ENCODE results near the gene NOLC1. TPM values are rescaled to one million over a fixed set of nuclear protein-coding genes. Genes with fewer than 3 reads are reported as not detected.
A peak's percentile ranks its signal among the peaks of the same experiment; 100 is the strongest.

Gene NOLC1
- total RNA-seq, 4 donors from 2014 or later = 52.9 to 66.5 (median 57.2) TPM

DNA sequence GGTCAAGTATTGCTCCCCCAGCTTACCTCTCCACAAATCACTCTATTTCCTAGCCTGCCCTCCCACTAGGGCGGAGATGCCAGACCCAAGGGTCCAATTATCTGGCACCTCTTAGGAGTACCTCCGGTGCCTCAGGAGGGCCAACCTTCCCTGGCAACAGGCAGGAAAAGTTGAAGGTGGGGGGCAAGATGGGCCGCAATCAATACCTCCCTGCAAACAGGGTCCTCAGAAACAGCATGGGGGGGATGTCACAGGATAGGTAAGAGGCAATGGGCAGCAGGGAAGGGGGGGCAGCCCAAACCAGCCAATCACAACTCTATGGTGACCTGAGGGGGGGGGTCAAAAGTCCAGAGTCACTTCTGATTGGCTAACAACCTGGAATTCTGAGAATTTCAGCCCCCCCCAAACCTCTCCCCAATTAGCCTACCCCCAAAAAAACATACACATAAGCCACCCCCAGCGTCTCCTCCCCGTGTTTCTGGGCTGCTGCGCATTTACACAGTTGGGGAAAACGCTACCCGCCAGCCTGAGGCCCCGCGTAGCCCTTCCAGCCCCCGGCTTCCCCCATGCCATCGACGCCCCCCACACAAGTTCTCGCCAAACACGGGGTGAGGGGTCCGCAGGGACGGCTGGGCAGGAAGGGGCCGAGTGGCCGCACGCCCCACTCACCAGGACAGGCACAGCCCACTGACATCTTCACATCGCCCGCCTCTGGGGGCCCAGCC, 32.6 kb upstream of the NOLC1 start:
- WGBS, 2 donors (ENCODE audit: low coverage in 1 of 2) = 0% methylated on average over 2 of the region's 22 CpGs; no CpG with 5 or more reads in 1 of the 2 donors
- H3K27me3 ChIP-seq = no peaks in the 10 kb centered on the region
- TF ChIP-seq EP300 (IDR thresholded peaks at IDR 0.05) (no peak), POLR2A (IDR thresholded peaks at IDR 0.05) (peak in 1 of 2 donors; percentile 1), POLR2AphosphoS5 (IDR thresholded peaks at IDR 0.05) (peak; percentile 32)
- TF ChIP-seq, protein P1, sequence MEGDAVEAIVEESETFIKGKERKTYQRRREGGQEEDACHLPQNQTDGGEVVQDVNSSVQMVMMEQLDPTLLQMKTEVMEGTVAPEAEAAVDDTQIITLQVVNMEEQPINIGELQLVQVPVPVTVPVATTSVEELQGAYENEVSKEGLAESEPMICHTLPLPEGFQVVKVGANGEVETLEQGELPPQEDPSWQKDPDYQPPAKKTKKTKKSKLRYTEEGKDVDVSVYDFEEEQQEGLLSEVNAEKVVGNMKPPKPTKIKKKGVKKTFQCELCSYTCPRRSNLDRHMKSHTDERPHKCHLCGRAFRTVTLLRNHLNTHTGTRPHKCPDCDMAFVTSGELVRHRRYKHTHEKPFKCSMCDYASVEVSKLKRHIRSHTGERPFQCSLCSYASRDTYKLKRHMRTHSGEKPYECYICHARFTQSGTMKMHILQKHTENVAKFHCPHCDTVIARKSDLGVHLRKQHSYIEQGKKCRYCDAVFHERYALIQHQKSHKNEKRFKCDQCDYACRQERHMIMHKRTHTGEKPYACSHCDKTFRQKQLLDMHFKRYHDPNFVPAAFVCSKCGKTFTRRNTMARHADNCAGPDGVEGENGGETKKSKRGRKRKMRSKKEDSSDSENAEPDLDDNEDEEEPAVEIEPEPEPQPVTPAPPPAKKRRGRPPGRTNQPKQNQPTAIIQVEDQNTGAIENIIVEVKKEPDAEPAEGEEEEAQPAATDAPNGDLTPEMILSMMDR (IDR thresholded peaks at IDR 0.05) = peak in 1 of 4 experiments; percentile 4
- H3K4me1 ChIP-seq = peaks cover 5 to 74% (median 48%) of the 10 kb centered on the region in 3 donors
- H3K4me3 ChIP-seq = peak overlapping the region; percentile 69 to 93
- H3K27ac ChIP-seq = peak overlapping the region; percentile 98 to 99 (median 99)
- peak; percentile 61 for ATAC-seq
- H3K9me3 ChIP-seq = no peaks in the 10 kb centered on the region
- no peaks in the 10 kb centered on the region for H3K36me3 ChIP-seq

DNA sequence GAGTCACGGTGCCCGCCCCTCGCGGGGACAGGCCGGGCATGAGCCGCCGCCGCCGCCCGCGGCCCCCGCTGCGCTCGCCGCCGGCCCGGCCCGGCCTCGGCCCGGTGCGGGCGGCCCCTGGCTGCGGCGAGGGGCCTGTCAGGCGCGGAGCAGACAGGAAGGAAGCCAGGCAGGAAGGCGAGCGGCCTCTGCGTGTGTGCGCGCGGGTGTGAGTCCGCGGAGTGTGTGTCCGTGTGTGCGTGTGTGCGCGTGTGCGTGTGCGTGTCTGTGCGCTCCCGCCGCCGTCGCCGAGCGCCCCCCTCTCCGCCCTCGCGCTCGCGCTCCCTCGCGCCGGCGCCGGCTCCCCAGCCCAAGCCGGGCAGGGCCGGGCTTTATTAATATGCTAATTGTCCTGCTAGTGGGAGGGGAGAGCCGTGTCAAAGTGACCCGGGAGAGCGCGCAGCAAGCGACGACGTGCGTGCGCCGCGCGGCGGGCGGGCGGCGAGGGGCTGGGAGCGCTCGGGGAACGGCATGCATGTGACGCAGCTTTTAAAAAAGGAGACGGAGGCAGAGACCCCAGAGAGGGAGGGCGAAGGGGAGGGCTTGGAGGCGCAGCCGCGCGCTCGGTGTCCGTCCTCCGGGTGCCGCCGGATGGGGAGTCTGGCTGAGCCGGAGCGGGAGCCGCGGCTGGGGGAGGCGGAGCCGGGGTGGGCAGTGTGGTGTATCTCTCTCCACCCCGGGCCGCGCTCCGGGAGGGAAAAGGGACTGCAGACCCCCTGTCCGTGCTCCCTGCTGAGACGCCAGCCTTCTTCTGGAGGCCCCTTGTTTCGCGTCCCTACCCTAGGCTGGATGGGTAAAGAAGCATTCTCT, 31.8 kb upstream of the NOLC1 start, which contains the start of gene LDB1:
TSS of gene LDB1 (minus strand) at position 227 of the 849 bp plus-strand sequence. CDS start 258 bp downstream, outside the sequence.
- Histone ChIP-seq H3K27ac (peak within 1 kb of the TSS; percentile 98 to 99 (median 99)), H3K4me3 (peak within 1 kb of the TSS; percentile 69 to 93), H3K36me3 (no peaks in the 10 kb centered on the region), H3K4me1 (peaks cover 5 to 66% (median 45%) of the 10 kb centered on the region in 3 donors), H3K9me3 (no peaks in the 10 kb centered on the region), H3K27me3 (no peaks in the 10 kb centered on the region)
- WGBS, 2 donors (ENCODE audit: low coverage in 1 of 2) = 0% methylated on average over 22 of the region's 104 CpGs; no CpG with 5 or more reads in 1 of the 2 donors
- ATAC-seq = peak; percentile 74
- TF ChIP-seq, protein P1 (IDR thresholded peaks at IDR 0.05) = peak in 3 of 4 experiments; percentile 4 to 25 (median 6)
- peak; percentile 96 for TF ChIP-seq POLR2AphosphoS5 (IDR thresholded peaks at IDR 0.05)
- TF ChIP-seq POLR2A (IDR thresholded peaks at IDR 0.05) = peak; percentile 96 to 97
- no peak for TF ChIP-seq EP300 (IDR thresholded peaks at IDR 0.05)

DNA sequence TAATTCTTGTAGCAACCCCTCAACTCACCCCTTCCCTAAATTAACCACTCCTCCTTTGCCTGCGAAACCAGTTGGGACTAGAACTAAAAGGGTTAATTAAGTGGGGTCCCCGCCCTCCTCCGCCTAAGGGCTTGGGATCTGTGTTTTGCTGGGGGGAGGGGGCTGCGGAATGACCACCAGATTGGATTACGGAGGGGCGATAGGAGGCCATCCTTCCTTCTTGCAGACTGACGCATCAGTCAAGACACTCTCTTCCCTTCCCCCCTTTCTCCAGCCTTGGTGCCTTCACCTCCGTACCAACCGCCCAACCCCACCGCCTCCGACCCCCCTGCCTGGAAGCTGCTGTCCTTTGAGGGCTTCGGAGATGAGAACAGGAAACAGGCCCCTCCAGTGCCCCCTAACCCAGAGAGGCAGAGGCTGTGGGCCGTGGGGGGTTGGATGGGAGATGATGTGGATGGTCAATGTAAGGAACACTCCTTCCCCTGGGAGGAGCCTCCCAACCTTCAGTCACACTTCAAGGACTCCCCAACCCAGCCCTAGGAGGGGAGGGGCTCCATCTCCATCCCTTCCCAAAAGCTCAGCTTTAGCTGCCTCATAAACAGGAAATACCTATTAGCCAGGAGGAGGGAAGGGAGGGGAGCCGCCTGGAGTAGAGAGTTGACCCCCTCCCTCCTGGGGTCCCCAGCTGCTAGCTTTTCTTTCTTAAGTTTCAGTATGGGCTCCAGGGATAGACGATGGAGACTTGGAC, 31.0 kb upstream of the NOLC1 start:
- peak; percentile 61 for ATAC-seq
- no peaks in the 10 kb centered on the region for H3K9me3 ChIP-seq
- 2% methylated on average over 10 of the region's 15 CpGs; no CpG with 5 or more reads in 1 of the 2 donors for WGBS, 2 donors (ENCODE audit: low coverage in 1 of 2)
- H3K27me3 ChIP-seq = no peaks in the 10 kb centered on the region
- H3K36me3 ChIP-seq = no peaks in the 10 kb centered on the region
- TF ChIP-seq POLR2AphosphoS5 (IDR thresholded peaks at IDR 0.05) (peak; percentile 56), EP300 (IDR thresholded peaks at IDR 0.05) (no peak), POLR2A (IDR thresholded peaks at IDR 0.05) (peak; percentile 41 to 59)
- peak overlapping the region; percentile 98 to 99 (median 99) for H3K27ac ChIP-seq
- peaks cover 2 to 58% (median 37%) of the 10 kb centered on the region in 3 donors for H3K4me1 ChIP-seq
- H3K4me3 ChIP-seq = peak overlapping the region; percentile 69 to 93

DNA sequence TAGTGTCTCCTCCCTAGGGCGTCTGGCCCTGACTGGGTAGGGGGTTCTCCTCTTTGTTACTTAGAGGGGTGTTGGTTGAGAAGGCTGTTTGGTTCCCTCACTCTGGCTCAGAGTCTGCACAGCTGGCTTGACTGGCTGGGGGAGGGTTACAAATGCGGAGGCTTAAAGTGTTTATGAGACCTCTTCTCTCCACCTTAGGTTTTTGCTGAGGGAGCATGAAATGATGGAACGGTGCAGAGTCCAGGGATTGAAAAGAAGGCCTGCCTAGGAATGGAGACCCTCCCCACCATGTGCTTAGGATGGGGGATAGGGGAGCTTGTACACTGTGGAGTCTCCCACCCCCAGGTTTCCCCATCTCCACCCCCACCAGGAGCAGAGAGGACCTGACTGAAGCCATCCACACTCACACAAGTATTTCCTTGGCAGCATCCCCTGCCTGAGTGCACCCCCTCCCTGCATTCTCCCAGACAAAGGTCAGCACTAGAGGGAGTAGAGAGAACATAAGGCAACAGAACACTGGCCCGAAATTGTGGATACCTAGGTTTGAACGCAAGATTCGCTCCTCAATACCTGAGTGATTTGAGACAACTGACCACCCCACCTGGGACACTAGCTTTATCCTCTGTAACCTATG, 30.3 kb upstream of the NOLC1 start:
- no peaks in the 10 kb centered on the region for H3K36me3 ChIP-seq
- ATAC-seq = no peak
- 12 to 23% methylated on average over 4 to 6 of the region's 6 CpGs for WGBS, 2 donors (ENCODE audit: low coverage in 1 of 2)
- H3K4me3 ChIP-seq = peak overlapping the region in 1 of 2 donors; percentile 69
- no peaks in the 10 kb centered on the region for H3K9me3 ChIP-seq
- peak overlapping the region; percentile 98 to 99 (median 99) for H3K27ac ChIP-seq
- H3K4me1 ChIP-seq = peaks cover 0 to 52% (median 30%) of the 10 kb centered on the region in 3 donors
- TF ChIP-seq POLR2A (IDR thresholded peaks at IDR 0.05) (no peak), POLR2AphosphoS5 (IDR thresholded peaks at IDR 0.05) (peak; percentile 74), EP300 (IDR thresholded peaks at IDR 0.05) (no peak)
- TF ChIP-seq, protein P1 (IDR thresholded peaks at IDR 0.05) = peak in 3 of 4 experiments; percentile 37 to 52 (median 47)
- no peaks in the 10 kb centered on the region for H3K27me3 ChIP-seq

Data from gastroesophageal sphincter (tissue), 4 donors.